Fibroblast of lung (primary cell): Measurements from ENCODE around the gene PXDN.

Experiments
- CTCF ChIP-seq, 2 donors: IDR thresholded peaks in 1 of 2; conservative IDR thresholded peaks in 1 of 2; 1 replicate in 1 of 2; 2 replicates in 1 of 2; pipeline ENCODE4 v1.5.1; 2011 to 2012; ENCODE audit warnings: low read length in 2 of 2, control low read depth in 1 of 2, inconsistent platforms in 1 of 2, low read depth in 1 of 2, mild to moderate bottlenecking in 1 of 2
- EZH2 ChIP-seq: IDR thresholded peaks from 2 replicates; pipeline ENCODE4 v1.5.1; 2012; ENCODE audit warnings: low read length, control low read depth, mild to moderate bottlenecking; ENCODE audit errors: missing control alignments

- no peak for TF ChIP-seq EZH2
- no peak for TF ChIP-seq CTCF (conservative IDR thresholded peaks at IDR 0.05 in 1 of 2, IDR thresholded peaks at IDR 0.05 in 1 of 2; ENCODE audit: low read depth in 1 of 2, low read length in 2 of 2)
Measured at GRCh38 chr2:1747065-1747941, 3.0 kb upstream of the PXDN start.
